ENCODE results near the gene RNASE8. TPM values are rescaled to one million over a fixed set of nuclear protein-coding genes. Genes with fewer than 3 reads are reported as not detected.
A peak's percentile ranks its signal among the peaks of the same experiment; 100 is the strongest.

RNASE8 gene
- total RNA-seq, 2 experiments from 2014 or later: not detected

- no peak for DNase-seq (ENCODE audit: low spot score)
- H3K27ac ChIP-seq (ENCODE audit: low read depth, low read length, poor library complexity, severe bottlenecking): no peak overlapping the region
- intact Hi-C loops (cut with micrococcal nuclease; ENCODE audit: unreplicated experiment): loop anchor here (10.0 kb wide), 1 partner anchor 420 kb away; the partner anchor contains the start of genes ANG and RNASE4
- ChIA-PET CTCF (ENCODE audit: unreplicated experiment) (interaction anchor here (1.4 to 2.6 kb wide), 5 partner anchors 9 to 90 kb away, joined by 5 to 23 read pairs (median 13); no protein-coding TSS in a partner anchor), POLR2A (interaction anchor here (0.7 to 3.3 kb wide), 6 partner anchors 10 to 90 kb away, joined by 3 to 31 read pairs (median 14); partner anchors contain the start of gene ARHGEF40)
- H3K9me2 ChIP-seq (ENCODE audit: insufficient read depth, low read length): no peaks in the 10 kb centered on the region
- no peaks in the 10 kb centered on the region for H4K20me1 ChIP-seq (ENCODE audit: insufficient read depth, low read length)
- BruUV-seq (replicated peaks): no TSS peak
- peak overlapping the region; percentile 92 for H3K4me2 ChIP-seq (ENCODE audit: low read length)
- H3K79me2 ChIP-seq (ENCODE audit: insufficient read depth, low read depth, low read length): no peaks in the 10 kb centered on the region
- no peaks in the 10 kb centered on the region for H3K9me3 ChIP-seq (ENCODE audit: low read length)
- H3K36me3 ChIP-seq (ENCODE audit: insufficient read depth, low read length): no peaks in the 10 kb centered on the region
- TF ChIP-seq EZH2phosphoT487 (IDR thresholded peaks at IDR 0.05; ENCODE audit: borderline replicate concordance, low read depth, low read length): no peak
- TF ChIP-seq CTCF (conservative IDR thresholded peaks at IDR 0.05; ENCODE audit: low read length): no peak
- H3K4me1 ChIP-seq (ENCODE audit: insufficient read depth, low read length, poor library complexity, severe bottlenecking): peaks cover 39% of the 10 kb centered on the region
- H2AFZ ChIP-seq (ENCODE audit: low read length): no peak overlapping the region
- peak overlapping the region; percentile 85 for H3K4me3 ChIP-seq (ENCODE audit: low read depth, low read length, poor library complexity, severe bottlenecking)
These were observed 47.5 kb downstream of the RNASE8 start for GRCh38 chr14:21105095-21105494.

GRCh38 chr14:21106176-21106497 lies 48.5 kb downstream of the RNASE8 start:
- no peaks in the 10 kb centered on the region for H3K36me3 ChIP-seq (ENCODE audit: insufficient read depth, low read length)
- H3K4me1 ChIP-seq (ENCODE audit: insufficient read depth, low read length, poor library complexity, severe bottlenecking): peaks cover 39% of the 10 kb centered on the region
- no TSS peak for BruUV-seq (replicated peaks)
- no peak for TF ChIP-seq EZH2phosphoT487 (IDR thresholded peaks at IDR 0.05; ENCODE audit: borderline replicate concordance, low read depth, low read length)
- no peak for TF ChIP-seq CTCF (conservative IDR thresholded peaks at IDR 0.05; ENCODE audit: low read length)
- no peaks in the 10 kb centered on the region for H3K79me2 ChIP-seq (ENCODE audit: insufficient read depth, low read depth, low read length)
- H3K4me3 ChIP-seq (ENCODE audit: low read depth, low read length, poor library complexity, severe bottlenecking): no peak overlapping the region
- no peaks in the 10 kb centered on the region for H3K9me2 ChIP-seq (ENCODE audit: insufficient read depth, low read length)
- ChIA-PET CTCF (ENCODE audit: unreplicated experiment) (no interaction called here), POLR2A (no interaction called here)
- DNase-seq (ENCODE audit: low spot score): no peak
- no peaks in the 10 kb centered on the region for H4K20me1 ChIP-seq (ENCODE audit: insufficient read depth, low read length)
- intact Hi-C loops (cut with micrococcal nuclease; ENCODE audit: unreplicated experiment): loop anchor here (10.0 kb wide), 1 partner anchor 421 kb away; the partner anchor contains the start of genes ANG and RNASE4
- H3K27ac ChIP-seq (ENCODE audit: low read depth, low read length, poor library complexity, severe bottlenecking): no peak overlapping the region
- peak overlapping the region; percentile 84; the same call in 1 of the 2 replicates for H2AFZ ChIP-seq (ENCODE audit: low read length)
- H3K4me2 ChIP-seq (ENCODE audit: low read length): peak overlapping the region; percentile 33
- H3K9me3 ChIP-seq (ENCODE audit: low read length): no peaks in the 10 kb centered on the region

- Histone ChIP-seq H2AFZ (ENCODE audit: low read length) (peak overlapping the region; percentile 84), H3K27ac (ENCODE audit: low read depth, low read length, poor library complexity, severe bottlenecking) (no peak overlapping the region), H3K9me2 (ENCODE audit: insufficient read depth, low read length) (no peaks in the 10 kb centered on the region), H3K9me3 (ENCODE audit: low read length) (no peaks in the 10 kb centered on the region), H3K4me3 (ENCODE audit: low read depth, low read length, poor library complexity, severe bottlenecking) (no peak overlapping the region), H3K4me1 (ENCODE audit: insufficient read depth, low read length, poor library complexity, severe bottlenecking) (peaks cover 38% of the 10 kb centered on the region), H3K4me2 (ENCODE audit: low read length) (peak overlapping the region; percentile 33), H3K36me3 (ENCODE audit: insufficient read depth, low read length) (no peaks in the 10 kb centered on the region), H4K20me1 (ENCODE audit: insufficient read depth, low read length) (no peaks in the 10 kb centered on the region), H3K79me2 (ENCODE audit: insufficient read depth, low read depth, low read length) (no peaks in the 10 kb centered on the region)
- BruUV-seq (replicated peaks): no TSS peak
- intact Hi-C loops (cut with micrococcal nuclease; ENCODE audit: unreplicated experiment): loop anchor here (10.0 kb wide), 1 partner anchor 422 kb away; the partner anchor contains the start of genes ANG and RNASE4
- ChIA-PET POLR2A (no interaction called here), CTCF (ENCODE audit: unreplicated experiment) (no interaction called here)
- peak; percentile 78 for DNase-seq (ENCODE audit: low spot score)
- TF ChIP-seq EZH2phosphoT487 (IDR thresholded peaks at IDR 0.05; ENCODE audit: borderline replicate concordance, low read depth, low read length): no peak
- peak; percentile 91 for TF ChIP-seq CTCF (conservative IDR thresholded peaks at IDR 0.05; ENCODE audit: low read length)
These were observed 49.1 kb downstream of the RNASE8 start for GRCh38 chr14:21106498-21107282.

All from OCI-LY7 (cell line).